ENCODE data around the gene SCAF11. TPM values are rescaled to one million over a fixed set of nuclear protein-coding genes. Genes with fewer than 3 reads are reported as not detected.
"Not testable (repeated sequence)": the region's sequence is repeated elsewhere in the genome, so short reads cannot be mapped to it uniquely, and the experiment has no call there.

SCAF11 gene, protein sequence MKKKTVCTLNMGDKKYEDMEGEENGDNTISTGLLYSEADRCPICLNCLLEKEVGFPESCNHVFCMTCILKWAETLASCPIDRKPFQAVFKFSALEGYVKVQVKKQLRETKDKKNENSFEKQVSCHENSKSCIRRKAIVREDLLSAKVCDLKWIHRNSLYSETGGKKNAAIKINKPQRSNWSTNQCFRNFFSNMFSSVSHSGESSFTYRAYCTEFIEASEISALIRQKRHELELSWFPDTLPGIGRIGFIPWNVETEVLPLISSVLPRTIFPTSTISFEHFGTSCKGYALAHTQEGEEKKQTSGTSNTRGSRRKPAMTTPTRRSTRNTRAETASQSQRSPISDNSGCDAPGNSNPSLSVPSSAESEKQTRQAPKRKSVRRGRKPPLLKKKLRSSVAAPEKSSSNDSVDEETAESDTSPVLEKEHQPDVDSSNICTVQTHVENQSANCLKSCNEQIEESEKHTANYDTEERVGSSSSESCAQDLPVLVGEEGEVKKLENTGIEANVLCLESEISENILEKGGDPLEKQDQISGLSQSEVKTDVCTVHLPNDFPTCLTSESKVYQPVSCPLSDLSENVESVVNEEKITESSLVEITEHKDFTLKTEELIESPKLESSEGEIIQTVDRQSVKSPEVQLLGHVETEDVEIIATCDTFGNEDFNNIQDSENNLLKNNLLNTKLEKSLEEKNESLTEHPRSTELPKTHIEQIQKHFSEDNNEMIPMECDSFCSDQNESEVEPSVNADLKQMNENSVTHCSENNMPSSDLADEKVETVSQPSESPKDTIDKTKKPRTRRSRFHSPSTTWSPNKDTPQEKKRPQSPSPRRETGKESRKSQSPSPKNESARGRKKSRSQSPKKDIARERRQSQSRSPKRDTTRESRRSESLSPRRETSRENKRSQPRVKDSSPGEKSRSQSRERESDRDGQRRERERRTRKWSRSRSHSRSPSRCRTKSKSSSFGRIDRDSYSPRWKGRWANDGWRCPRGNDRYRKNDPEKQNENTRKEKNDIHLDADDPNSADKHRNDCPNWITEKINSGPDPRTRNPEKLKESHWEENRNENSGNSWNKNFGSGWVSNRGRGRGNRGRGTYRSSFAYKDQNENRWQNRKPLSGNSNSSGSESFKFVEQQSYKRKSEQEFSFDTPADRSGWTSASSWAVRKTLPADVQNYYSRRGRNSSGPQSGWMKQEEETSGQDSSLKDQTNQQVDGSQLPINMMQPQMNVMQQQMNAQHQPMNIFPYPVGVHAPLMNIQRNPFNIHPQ (N-terminal part only)
- total RNA-seq (2014; rRNA removed; shearing (Covaris generic)): 115 and 130 TPM in 2 replicates
- total RNA-seq (2022): 130 and 151 TPM in 2 replicates
- Bru-seq, nascent RNA: percentile 96 among the genes with signal in this experiment
- percentile 90 among the genes with signal in this experiment for BruChase-seq, experiment 1, labeled RNA remaining after a 6-hour chase
- BruChase-seq, experiment 2, labeled RNA remaining after a 2-hour chase: percentile 95 among the genes with signal in this experiment
- long read RNA-seq, full-length matches to known transcripts: 90 of 152 reads
- long read RNA-seq, partial matches to known transcripts: 26 of 152 reads
- long read RNA-seq, other reads (novel, unspliced or antisense): 36 of 152 reads

- Histone ChIP-seq H3K9me3 (ENCODE audit: low read length) (peaks cover 6% of the 10 kb centered on the region; the same call in 1 of the 2 replicates), H2AFZ (ENCODE audit: low read length) (peak within 1 kb of the TSS; percentile 90; the same call in 1 of the 2 replicates), H3K4me2 (ENCODE audit: low read length) (peak within 1 kb of the TSS; percentile 80), H4K20me1 (ENCODE audit: insufficient read depth, low read length) (peaks cover 29% of the 10 kb centered on the region), H3K36me3 (ENCODE audit: insufficient read depth, low read length) (peaks cover 21% of the 10 kb centered on the region), H3K4me3 (ENCODE audit: low read depth, low read length, poor library complexity, severe bottlenecking) (peak within 1 kb of the TSS; percentile 78), H3K9me2 (ENCODE audit: insufficient read depth, low read length) (no peaks in the 10 kb centered on the region), H3K79me2 (ENCODE audit: insufficient read depth, low read depth, low read length) (peaks cover 52% of the 10 kb centered on the region), H3K4me1 (ENCODE audit: insufficient read depth, low read length, poor library complexity, severe bottlenecking) (peaks cover 37% of the 10 kb centered on the region), H3K27ac (ENCODE audit: low read depth, low read length, poor library complexity, severe bottlenecking) (peak within 1 kb of the TSS; percentile 92)
- BruUV-seq (replicated peaks): TSS peak; percentile 85
- ChIA-PET POLR2A (interaction anchor here (0.6 to 2.0 kb wide), 10 partner anchors 55 to 1751 kb away, joined by 3 to 13 read pairs (median 3); no protein-coding TSS in a partner anchor), CTCF (ENCODE audit: unreplicated experiment) (interaction anchor here (0.5 to 0.6 kb wide), 2 partner anchors 260 to 393 kb away, joined by 3 to 6 read pairs; no protein-coding TSS in a partner anchor)
- intact Hi-C loops (cut with micrococcal nuclease; ENCODE audit: unreplicated experiment): loop anchor here (1.0 to 5.0 kb wide), 9 partner anchors 81 to 1227 kb away; partner anchors contain the start of genes ANO6 and SLC38A2
- peak; percentile 99 for DNase-seq (ENCODE audit: low spot score)
- TF ChIP-seq, protein P1, sequence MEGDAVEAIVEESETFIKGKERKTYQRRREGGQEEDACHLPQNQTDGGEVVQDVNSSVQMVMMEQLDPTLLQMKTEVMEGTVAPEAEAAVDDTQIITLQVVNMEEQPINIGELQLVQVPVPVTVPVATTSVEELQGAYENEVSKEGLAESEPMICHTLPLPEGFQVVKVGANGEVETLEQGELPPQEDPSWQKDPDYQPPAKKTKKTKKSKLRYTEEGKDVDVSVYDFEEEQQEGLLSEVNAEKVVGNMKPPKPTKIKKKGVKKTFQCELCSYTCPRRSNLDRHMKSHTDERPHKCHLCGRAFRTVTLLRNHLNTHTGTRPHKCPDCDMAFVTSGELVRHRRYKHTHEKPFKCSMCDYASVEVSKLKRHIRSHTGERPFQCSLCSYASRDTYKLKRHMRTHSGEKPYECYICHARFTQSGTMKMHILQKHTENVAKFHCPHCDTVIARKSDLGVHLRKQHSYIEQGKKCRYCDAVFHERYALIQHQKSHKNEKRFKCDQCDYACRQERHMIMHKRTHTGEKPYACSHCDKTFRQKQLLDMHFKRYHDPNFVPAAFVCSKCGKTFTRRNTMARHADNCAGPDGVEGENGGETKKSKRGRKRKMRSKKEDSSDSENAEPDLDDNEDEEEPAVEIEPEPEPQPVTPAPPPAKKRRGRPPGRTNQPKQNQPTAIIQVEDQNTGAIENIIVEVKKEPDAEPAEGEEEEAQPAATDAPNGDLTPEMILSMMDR (conservative IDR thresholded peaks at IDR 0.05; ENCODE audit: low read length): peak; percentile 85
- TF ChIP-seq EZH2phosphoT487 (IDR thresholded peaks at IDR 0.05; ENCODE audit: borderline replicate concordance, low read depth, low read length): no peak
These were observed at the start of gene SCAF11 for GRCh38 chr12:45990468-45991283. Gene SCAF11 (minus strand): TSS chr12:45990574. CDS start chr12:45964167, 26,407 bp downstream.

- intact Hi-C loops (cut with micrococcal nuclease; ENCODE audit: unreplicated experiment); H3K79me2 ChIP-seq (ENCODE audit: insufficient read depth, low read depth, low read length); CTCF ChIA-PET (ENCODE audit: unreplicated experiment); BruUV-seq (replicated peaks); H3K9me2 ChIP-seq (ENCODE audit: insufficient read depth, low read length); H3K4me2 ChIP-seq (ENCODE audit: low read length); H3K4me1 ChIP-seq (ENCODE audit: insufficient read depth, low read length, poor library complexity, severe bottlenecking); H3K9me3 ChIP-seq (ENCODE audit: low read length); H3K27ac ChIP-seq (ENCODE audit: low read depth, low read length, poor library complexity, severe bottlenecking); H2AFZ ChIP-seq (ENCODE audit: low read length); H3K36me3 ChIP-seq (ENCODE audit: insufficient read depth, low read length); DNase-seq (ENCODE audit: low spot score); H3K4me3 ChIP-seq (ENCODE audit: low read depth, low read length, poor library complexity, severe bottlenecking); H4K20me1 ChIP-seq (ENCODE audit: insufficient read depth, low read length): not testable (repeated sequence)
- POLR2A ChIA-PET: interaction anchor here (1.8 kb wide), 1 partner anchor 14 kb away, joined by 6 read pairs; no protein-coding TSS in a partner anchor
These were observed 46.7 kb upstream of the SCAF11 start for GRCh38 chr12:46037066-46037465.
